T-helper 2 cell (primary cell): Measurements from ENCODE around the gene CFAP58.
A peak's percentile ranks its signal among the peaks of the same experiment; 100 is the strongest.

Experiments
- DNase-seq, 5 experiments: peaks; one replicate each; pipeline versions ENCODE4 v3.0.0 to v3.0.0-alpha.2; 2012 to 2022
- total RNA-seq, 2 donors: gene quantifications; one replicate each; lab custom pipeline; 2026; lab: John Stamatoyannopoulos, UW

Gene CFAP58
- total RNA-seq, result 0 reads per million in 2 donors

GRCh38 chr10:104353325-104354048 is at the start of gene CFAP58:
TSS of gene CFAP58 (plus strand) at chr10:104353833. CDS start at chr10:104353898, 65 bp downstream.
- peak; percentile 78 to 90 (median 87) for DNase-seq

GRCh38 chr10:104304356-104304745 is 49.3 kb upstream of the CFAP58 start:
- no peak for DNase-seq

- DNase-seq, result no peak
Observed at GRCh38 chr10:104304927-104305326, 48.7 kb upstream of the CFAP58 start.

- DNase-seq, result no peak
Observed at GRCh38 chr10:104306897-104307296, 46.7 kb upstream of the CFAP58 start.

- no peak for DNase-seq
Observed at GRCh38 chr10:104307576-104308438, 45.8 kb upstream of the CFAP58 start.

- DNase-seq, result peak in 2 of 5 experiments; percentile 58 to 61
Observed at GRCh38 chr10:104308439-104308903, 45.2 kb upstream of the CFAP58 start.

- no peak for DNase-seq
Observed at GRCh38 chr10:104309980-104310978, 43.4 kb upstream of the CFAP58 start.

- no peak for DNase-seq
Observed at GRCh38 chr10:104311184-104311720, 42.4 kb upstream of the CFAP58 start.

- no peak for DNase-seq
Observed at GRCh38 chr10:104314591-104315485, 38.8 kb upstream of the CFAP58 start.

- DNase-seq, result no peak
Observed at GRCh38 chr10:104315486-104315921, 38.1 kb upstream of the CFAP58 start.

GRCh38 chr10:104316321-104317099 is 37.1 kb upstream of the CFAP58 start:
- DNase-seq, result no peak

- no peak for DNase-seq
Observed at GRCh38 chr10:104317269-104317710, 36.3 kb upstream of the CFAP58 start.

- DNase-seq, result no peak
Observed at GRCh38 chr10:104317726-104318299, 35.8 kb upstream of the CFAP58 start.

- DNase-seq, result no peak
Observed at GRCh38 chr10:104318326-104318725, 35.3 kb upstream of the CFAP58 start.

- no peak for DNase-seq
Observed at GRCh38 chr10:104318810-104319741, 34.6 kb upstream of the CFAP58 start.

GRCh38 chr10:104321226-104321625 is 32.4 kb upstream of the CFAP58 start:
- no peak for DNase-seq

- DNase-seq, result peak in 1 of 5 experiments; percentile 54
Observed at GRCh38 chr10:104321725-104322415, 31.8 kb upstream of the CFAP58 start.

GRCh38 chr10:104322416-104322782 is 31.2 kb upstream of the CFAP58 start:
- peak in 1 of 5 experiments; percentile 72 for DNase-seq
